ENCODE data around the gene CYFIP1.

CYFIP1 gene

GRCh38 chr15:22883196-22883595, 97.0 kb downstream of the CYFIP1 start:
- H2AFZ ChIP-seq (ENCODE audit: low read depth, low read length) = no peak overlapping the region
- H3K4me1 ChIP-seq (ENCODE audit: insufficient read depth, low read length) = no peaks in the 10 kb centered on the region
- H3K36me3 ChIP-seq (ENCODE audit: insufficient read depth, low read length) = peaks cover 56% of the 10 kb centered on the region
- no peaks in the 10 kb centered on the region for H3K9me3 ChIP-seq (ENCODE audit: low read length)
- no peak overlapping the region for H3K4me3 ChIP-seq (ENCODE audit: low read length)
- H3K27me3 ChIP-seq (ENCODE audit: insufficient read depth, low read length) = no peaks in the 10 kb centered on the region

GRCh38 chr15:22881739-22882440, 98.3 kb downstream of the CYFIP1 start:
- Histone ChIP-seq H3K36me3 (ENCODE audit: insufficient read depth, low read length) (peaks cover 49% of the 10 kb centered on the region), H2AFZ (ENCODE audit: low read depth, low read length) (no peak overlapping the region), H3K4me3 (ENCODE audit: low read length) (no peak overlapping the region), H3K9me3 (ENCODE audit: low read length) (peaks cover 4% of the 10 kb centered on the region), H3K4me1 (ENCODE audit: insufficient read depth, low read length) (no peaks in the 10 kb centered on the region), H3K27me3 (ENCODE audit: insufficient read depth, low read length) (no peaks in the 10 kb centered on the region)

- peaks cover 4% of the 10 kb centered on the region for H3K9me3 ChIP-seq (ENCODE audit: low read length)
- no peak overlapping the region for H2AFZ ChIP-seq (ENCODE audit: low read depth, low read length)
- peaks cover 47% of the 10 kb centered on the region for H3K36me3 ChIP-seq (ENCODE audit: insufficient read depth, low read length)
- H3K27me3 ChIP-seq (ENCODE audit: insufficient read depth, low read length) = no peaks in the 10 kb centered on the region
- H3K4me3 ChIP-seq (ENCODE audit: low read length) = no peak overlapping the region
- H3K4me1 ChIP-seq (ENCODE audit: insufficient read depth, low read length) = no peaks in the 10 kb centered on the region
Observed at GRCh38 chr15:22880981-22881738, 99.0 kb downstream of the CYFIP1 start.

- Histone ChIP-seq H3K27me3 (ENCODE audit: insufficient read depth, low read length) (no peaks in the 10 kb centered on the region), H3K9me3 (ENCODE audit: low read length) (peaks cover 4% of the 10 kb centered on the region), H3K4me1 (ENCODE audit: insufficient read depth, low read length) (no peaks in the 10 kb centered on the region), H3K4me3 (ENCODE audit: low read length) (no peak overlapping the region), H2AFZ (ENCODE audit: low read depth, low read length) (no peak overlapping the region), H3K36me3 (ENCODE audit: insufficient read depth, low read length) (peaks cover 50% of the 10 kb centered on the region)
Observed at GRCh38 chr15:22880068-22880980, 99.8 kb downstream of the CYFIP1 start.

- no peaks in the 10 kb centered on the region for H3K27me3 ChIP-seq (ENCODE audit: insufficient read depth, low read length)
- peaks cover 4% of the 10 kb centered on the region for H3K9me3 ChIP-seq (ENCODE audit: low read length)
- H3K36me3 ChIP-seq (ENCODE audit: insufficient read depth, low read length) = peaks cover 65% of the 10 kb centered on the region
- H3K4me3 ChIP-seq (ENCODE audit: low read length) = no peak overlapping the region
- H2AFZ ChIP-seq (ENCODE audit: low read depth, low read length) = no peak overlapping the region
- H3K4me1 ChIP-seq (ENCODE audit: insufficient read depth, low read length) = no peaks in the 10 kb centered on the region
Observed at GRCh38 chr15:22878103-22878502, 102.1 kb downstream of the CYFIP1 start.

GRCh38 chr15:22877607-22878006, 102.6 kb downstream of the CYFIP1 start:
- Histone ChIP-seq H3K9me3 (ENCODE audit: low read length) (peaks cover 4% of the 10 kb centered on the region), H2AFZ (ENCODE audit: low read depth, low read length) (no peak overlapping the region), H3K27me3 (ENCODE audit: insufficient read depth, low read length) (no peaks in the 10 kb centered on the region), H3K36me3 (ENCODE audit: insufficient read depth, low read length) (peaks cover 67% of the 10 kb centered on the region), H3K4me1 (ENCODE audit: insufficient read depth, low read length) (no peaks in the 10 kb centered on the region), H3K4me3 (ENCODE audit: low read length) (no peak overlapping the region)

GRCh38 chr15:22877117-22877516, 103.1 kb downstream of the CYFIP1 start:
- H3K36me3 ChIP-seq (ENCODE audit: insufficient read depth, low read length) = peaks cover 66% of the 10 kb centered on the region
- no peaks in the 10 kb centered on the region for H3K27me3 ChIP-seq (ENCODE audit: insufficient read depth, low read length)
- no peaks in the 10 kb centered on the region for H3K4me1 ChIP-seq (ENCODE audit: insufficient read depth, low read length)
- H3K9me3 ChIP-seq (ENCODE audit: low read length) = peaks cover 4% of the 10 kb centered on the region
- H2AFZ ChIP-seq (ENCODE audit: low read depth, low read length) = no peak overlapping the region
- no peak overlapping the region for H3K4me3 ChIP-seq (ENCODE audit: low read length)

- Histone ChIP-seq H3K4me3 (ENCODE audit: low read length) (no peak overlapping the region), H3K27me3 (ENCODE audit: insufficient read depth, low read length) (no peaks in the 10 kb centered on the region), H3K4me1 (ENCODE audit: insufficient read depth, low read length) (no peaks in the 10 kb centered on the region), H3K9me3 (ENCODE audit: low read length) (peaks cover 4% of the 10 kb centered on the region), H2AFZ (ENCODE audit: low read depth, low read length) (no peak overlapping the region), H3K36me3 (ENCODE audit: insufficient read depth, low read length) (peaks cover 64% of the 10 kb centered on the region)
Observed at GRCh38 chr15:22874966-22875365, 105.2 kb downstream of the CYFIP1 start.

GRCh38 chr15:22874256-22874655, 105.9 kb downstream of the CYFIP1 start:
- H2AFZ ChIP-seq (ENCODE audit: low read depth, low read length) = no peak overlapping the region
- H3K27me3 ChIP-seq (ENCODE audit: insufficient read depth, low read length) = no peaks in the 10 kb centered on the region
- H3K9me3 ChIP-seq (ENCODE audit: low read length) = peaks cover 4% of the 10 kb centered on the region
- H3K36me3 ChIP-seq (ENCODE audit: insufficient read depth, low read length) = peaks cover 66% of the 10 kb centered on the region
- no peak overlapping the region for H3K4me3 ChIP-seq (ENCODE audit: low read length)
- no peaks in the 10 kb centered on the region for H3K4me1 ChIP-seq (ENCODE audit: insufficient read depth, low read length)

GRCh38 chr15:22873841-22874240, 106.3 kb downstream of the CYFIP1 start:
- peaks cover 4% of the 10 kb centered on the region for H3K9me3 ChIP-seq (ENCODE audit: low read length)
- H3K4me3 ChIP-seq (ENCODE audit: low read length) = no peak overlapping the region
- H2AFZ ChIP-seq (ENCODE audit: low read depth, low read length) = no peak overlapping the region
- no peaks in the 10 kb centered on the region for H3K27me3 ChIP-seq (ENCODE audit: insufficient read depth, low read length)
- H3K4me1 ChIP-seq (ENCODE audit: insufficient read depth, low read length) = no peaks in the 10 kb centered on the region
- peaks cover 67% of the 10 kb centered on the region for H3K36me3 ChIP-seq (ENCODE audit: insufficient read depth, low read length)

- Histone ChIP-seq H3K4me3 (ENCODE audit: low read length) (no peak overlapping the region), H3K36me3 (ENCODE audit: insufficient read depth, low read length) (peaks cover 72% of the 10 kb centered on the region), H2AFZ (ENCODE audit: low read depth, low read length) (no peak overlapping the region), H3K27me3 (ENCODE audit: insufficient read depth, low read length) (no peaks in the 10 kb centered on the region), H3K4me1 (ENCODE audit: insufficient read depth, low read length) (no peaks in the 10 kb centered on the region), H3K9me3 (ENCODE audit: low read length) (peaks cover 4% of the 10 kb centered on the region)
Observed at GRCh38 chr15:22872936-22873701, 107.0 kb downstream of the CYFIP1 start.

- Histone ChIP-seq H3K9me3 (ENCODE audit: low read length) (no peaks in the 10 kb centered on the region), H2AFZ (ENCODE audit: low read depth, low read length) (no peak overlapping the region), H3K36me3 (ENCODE audit: insufficient read depth, low read length) (peaks cover 81% of the 10 kb centered on the region), H3K4me1 (ENCODE audit: insufficient read depth, low read length) (no peaks in the 10 kb centered on the region), H3K27me3 (ENCODE audit: insufficient read depth, low read length) (no peaks in the 10 kb centered on the region), H3K4me3 (ENCODE audit: low read length) (no peak overlapping the region)
Observed at GRCh38 chr15:22871481-22872086, 108.6 kb downstream of the CYFIP1 start.

Data from neuron (in vitro differentiated cells).